HG03045 (cell line): ENCODE results near the gene VGLL2.
A peak's percentile ranks its signal among the peaks of the same experiment; 100 is the strongest.
"Not testable (repeated sequence)": the region's sequence is repeated elsewhere in the genome, so short reads cannot be mapped to it uniquely, and the experiment has no call there.

Experiments
- ATAC-seq: cut with Tn5 transposase; IDR thresholded peaks from one replicate; pipeline ENCODE4 v1.9.1; 2021; ENCODE audit warnings: mild to moderate bottlenecking, moderate library complexity; ENCODE audit not compliant: unreplicated experiment

VGLL2 gene, protein sequence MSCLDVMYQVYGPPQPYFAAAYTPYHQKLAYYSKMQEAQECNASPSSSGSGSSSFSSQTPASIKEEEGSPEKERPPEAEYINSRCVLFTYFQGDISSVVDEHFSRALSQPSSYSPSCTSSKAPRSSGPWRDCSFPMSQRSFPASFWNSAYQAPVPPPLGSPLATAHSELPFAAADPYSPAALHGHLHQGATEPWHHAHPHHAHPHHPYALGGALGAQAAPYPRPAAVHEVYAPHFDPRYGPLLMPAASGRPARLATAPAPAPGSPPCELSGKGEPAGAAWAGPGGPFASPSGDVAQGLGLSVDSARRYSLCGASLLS

DNA sequence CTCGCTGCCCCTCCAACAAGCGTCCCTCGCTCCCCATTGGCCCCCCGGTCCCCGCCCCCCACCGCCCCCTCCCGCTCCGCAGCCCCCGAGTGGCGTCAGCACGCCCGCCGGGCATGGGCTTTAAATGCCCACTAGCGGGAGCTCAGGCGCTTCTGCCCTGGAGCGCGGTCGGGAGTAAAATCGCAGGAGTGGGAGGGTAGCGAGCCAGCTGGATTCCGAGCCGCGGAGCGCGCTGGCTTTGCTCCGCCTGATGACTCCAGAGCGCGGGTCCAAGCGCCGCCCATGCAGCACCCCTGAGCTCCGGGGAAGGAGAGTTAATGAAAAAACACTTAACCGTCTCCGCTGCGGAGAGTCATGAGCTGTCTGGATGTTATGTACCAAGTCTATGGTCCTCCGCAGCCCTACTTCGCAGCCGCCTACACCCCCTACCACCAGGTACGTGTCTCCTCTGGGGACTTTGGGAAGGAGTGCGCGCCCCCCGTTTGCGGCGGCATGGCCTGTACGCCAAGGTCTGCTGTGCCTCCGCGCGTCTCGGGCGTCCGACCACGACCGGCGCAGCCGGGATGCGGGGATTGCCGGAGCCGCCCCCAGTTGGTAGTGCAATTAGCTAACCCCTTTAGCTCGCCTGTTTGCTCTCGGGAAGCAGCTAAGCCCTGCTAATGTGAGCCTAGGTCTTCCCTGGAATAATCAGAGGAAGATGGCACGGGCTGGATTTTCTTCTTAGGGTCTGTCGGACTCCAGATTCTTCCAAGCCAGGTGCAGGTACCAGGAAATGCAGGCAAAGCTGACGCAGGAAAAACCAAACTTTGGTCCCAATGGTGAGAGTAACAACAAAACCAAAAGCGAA is at the start of gene VGLL2:
TSS of gene VGLL2 (plus strand) at position 149 of the 847 bp plus-strand sequence. CDS start at position 355, 206 bp downstream.
- ATAC-seq, result peak; percentile 34

DNA sequence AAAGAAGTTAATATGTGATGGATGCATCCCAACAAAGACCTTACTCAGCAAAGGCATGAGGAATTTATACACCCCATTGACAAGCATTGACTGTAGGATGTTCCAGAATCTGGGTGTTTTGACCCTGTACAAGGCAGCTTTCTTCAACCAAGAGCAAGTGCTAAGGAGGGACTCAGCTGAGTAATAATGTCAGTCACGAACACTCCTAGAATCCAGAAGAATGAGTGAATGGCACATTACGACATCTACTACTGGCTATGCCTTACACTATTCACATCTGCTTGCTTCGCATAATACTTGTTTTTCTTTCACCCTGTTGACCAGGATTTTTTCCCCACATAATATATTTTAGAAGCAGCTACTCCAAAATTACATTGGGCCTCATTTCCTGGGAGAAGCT is 42.5 kb upstream of the VGLL2 start:
- ATAC-seq, result no peak

DNA sequence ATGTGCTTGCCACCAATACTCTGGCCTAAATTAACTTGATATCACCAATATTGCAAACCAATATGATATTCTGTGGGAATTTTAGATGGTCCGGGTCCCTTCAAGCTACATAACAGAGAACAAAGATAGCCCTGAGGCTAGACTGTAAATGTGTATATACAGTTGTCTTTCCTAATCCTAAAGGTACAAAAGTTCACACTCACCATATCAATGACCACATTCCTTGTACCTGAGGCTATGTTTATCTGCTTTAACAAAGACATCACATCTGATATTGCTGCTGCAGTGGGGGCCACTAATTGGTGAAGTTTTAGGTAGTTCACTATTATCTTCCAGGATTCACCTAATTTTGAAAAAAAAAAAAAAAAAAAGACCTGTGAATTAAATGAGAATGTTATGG is 38.6 kb upstream of the VGLL2 start:
- ATAC-seq, result no peak

DNA sequence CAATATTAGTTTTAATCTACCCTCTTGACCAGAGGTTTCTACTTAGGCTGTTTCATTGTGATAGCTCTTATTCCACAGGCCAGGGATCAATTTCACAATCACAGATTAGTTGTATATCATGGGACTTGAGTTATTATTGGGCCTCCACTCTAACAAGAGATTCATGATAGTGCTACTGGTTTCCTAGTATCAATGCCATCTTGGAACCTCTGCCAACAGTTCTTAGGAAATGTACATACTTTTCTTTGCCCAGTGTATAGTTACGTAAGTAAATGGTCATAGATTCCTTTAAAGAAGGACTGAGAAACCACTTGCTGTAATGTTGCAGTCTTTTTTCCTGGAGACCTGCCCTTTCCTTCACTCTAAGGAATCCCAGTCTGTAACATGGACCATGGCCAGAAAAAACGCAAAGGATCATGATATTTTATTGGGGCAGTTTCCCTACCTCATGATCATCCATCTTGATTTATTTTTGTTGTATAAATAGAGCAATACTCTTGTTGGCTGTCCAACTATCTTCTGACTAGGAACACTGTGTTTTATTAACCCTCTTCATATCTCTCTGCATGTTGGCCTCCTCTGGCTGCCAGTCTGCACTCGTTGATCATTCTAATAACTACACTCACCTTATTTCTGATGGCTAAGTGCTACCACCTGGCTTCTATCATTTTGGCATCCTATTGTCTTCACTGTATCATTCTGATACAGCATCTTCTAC is 38.0 kb upstream of the VGLL2 start:
- ATAC-seq, result no peak

DNA sequence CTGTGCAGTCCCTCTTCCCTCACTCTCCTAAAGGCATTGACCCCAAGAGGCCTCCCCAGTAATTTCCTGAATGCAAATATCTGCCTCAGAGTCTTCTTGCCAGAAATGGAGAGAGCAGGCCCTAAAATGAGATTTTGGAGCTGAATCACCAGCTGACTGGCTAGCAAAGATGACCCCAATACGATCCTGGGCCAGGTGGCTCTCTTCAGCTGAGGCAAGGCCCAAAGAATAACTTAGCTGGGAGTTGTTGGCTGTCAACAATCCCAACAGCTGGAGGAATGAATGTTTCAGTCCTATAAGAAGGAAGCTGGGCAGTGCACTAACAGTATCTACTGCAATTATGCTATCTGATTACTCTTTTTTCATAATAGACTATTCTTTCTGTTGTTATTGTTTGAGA is 37.2 kb upstream of the VGLL2 start:
- no peak for ATAC-seq

DNA sequence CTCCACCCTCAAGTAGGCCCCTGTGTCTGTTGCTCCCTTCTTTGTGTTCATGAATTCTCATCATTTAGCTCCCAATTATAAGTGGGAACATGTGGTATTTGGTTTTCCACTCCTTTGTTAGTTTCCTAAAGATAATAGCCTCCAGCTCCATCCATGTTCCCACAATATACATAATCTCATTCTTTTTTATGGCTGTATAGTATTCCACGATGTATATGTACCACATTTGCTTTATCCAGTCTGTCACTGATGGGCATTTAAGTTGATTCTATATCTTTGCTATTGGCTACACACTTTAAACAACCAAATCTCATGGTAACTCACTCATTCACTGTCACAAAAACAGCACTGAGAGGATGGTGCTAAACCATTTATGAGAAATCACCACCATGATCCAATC is 35.5 kb upstream of the VGLL2 start:
- no peak for ATAC-seq

DNA sequence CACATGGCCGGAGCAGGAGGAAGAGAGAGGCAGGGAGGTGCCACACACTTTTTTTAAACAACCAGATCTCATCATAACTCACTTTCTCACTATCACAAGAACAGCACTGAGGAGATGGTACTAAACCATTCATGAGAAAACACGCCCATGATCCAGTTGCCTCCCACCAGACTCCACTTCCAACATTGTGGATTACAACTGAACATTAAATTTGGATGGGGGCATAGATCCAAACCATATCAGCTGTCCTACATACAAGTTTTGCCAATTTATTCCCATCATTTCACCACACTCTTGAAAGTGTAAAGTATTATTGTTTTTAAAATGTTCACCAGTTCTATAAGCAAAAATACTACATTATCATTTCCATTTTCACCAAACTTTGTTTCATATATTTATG is 33.9 kb upstream of the VGLL2 start:
- no peak for ATAC-seq

DNA sequence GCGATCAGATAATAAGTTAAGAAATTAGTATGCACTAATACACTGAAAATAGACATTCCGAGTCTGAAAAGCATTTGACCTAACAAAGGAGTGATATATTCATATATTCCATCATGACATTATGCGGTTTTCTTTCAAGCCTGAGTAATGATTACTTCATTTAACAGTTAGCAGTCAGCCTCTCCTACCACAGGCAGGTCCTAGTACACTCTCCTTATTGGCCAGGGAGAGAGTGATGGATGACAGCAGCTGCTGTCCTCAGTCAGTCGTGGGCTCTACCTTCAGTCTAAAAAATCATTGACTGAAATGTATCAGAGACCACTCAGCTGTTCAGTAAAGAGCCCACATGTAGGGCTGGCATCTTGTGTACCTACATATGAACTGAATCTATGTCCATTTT is 33.2 kb upstream of the VGLL2 start:
- no peak for ATAC-seq

DNA sequence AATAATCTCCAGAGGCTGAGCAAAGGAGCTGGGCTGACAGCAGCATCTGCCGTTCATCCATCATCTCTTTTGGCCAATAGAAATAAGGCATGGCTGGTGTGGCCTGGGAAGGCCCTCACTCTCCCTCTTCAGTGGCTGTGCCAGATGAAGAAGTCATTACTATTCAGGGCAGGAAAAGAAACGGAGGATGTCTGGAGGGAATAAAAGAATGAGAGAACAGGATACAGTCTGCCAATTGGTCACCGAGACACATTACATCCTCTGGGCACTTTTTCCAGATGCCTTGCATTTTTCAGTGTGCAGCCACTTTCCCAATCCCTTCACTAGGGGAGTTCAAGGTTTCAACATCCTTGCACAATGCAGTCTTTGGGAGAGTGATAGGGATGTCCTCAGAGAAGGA is 32.2 kb upstream of the VGLL2 start:
- ATAC-seq, result no peak

DNA sequence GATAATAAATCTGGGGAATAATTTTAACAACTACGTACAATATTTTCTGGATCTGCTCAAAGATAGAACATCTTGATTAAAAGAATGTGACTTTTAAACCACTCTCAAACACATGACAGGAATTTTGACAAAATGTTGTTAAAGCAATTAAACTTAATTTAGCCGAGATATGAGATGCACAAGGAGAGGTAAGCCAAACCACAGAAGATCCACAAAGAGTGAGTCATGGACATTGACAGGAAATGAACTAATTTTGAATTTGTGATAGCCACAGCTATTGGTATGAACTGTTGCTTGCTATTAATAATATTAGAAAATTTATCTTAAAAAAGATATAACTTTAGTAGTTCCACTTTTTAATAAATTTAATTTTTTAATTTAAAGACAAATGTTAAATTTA is 27.8 kb upstream of the VGLL2 start:
- ATAC-seq, result no peak

DNA sequence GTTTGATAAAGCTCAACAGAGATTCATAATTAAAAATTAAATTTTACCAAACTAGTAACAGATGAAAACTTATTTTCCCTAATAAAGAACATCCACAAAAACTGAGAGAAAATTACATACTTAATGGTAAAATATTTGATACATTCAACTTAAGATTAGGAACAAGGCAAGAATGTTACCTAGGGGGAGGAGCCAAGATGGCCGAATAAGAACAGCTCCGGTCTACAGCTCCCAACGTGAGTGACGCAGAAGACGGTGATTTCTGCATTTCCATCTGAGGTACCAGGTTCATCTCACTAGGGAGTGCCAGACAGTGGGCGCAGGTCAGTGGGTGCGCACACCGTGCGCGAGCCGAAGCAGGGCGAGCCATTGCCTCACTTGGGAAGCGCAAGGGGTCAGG is 20.8 kb upstream of the VGLL2 start:
- ATAC-seq, result not testable (repeated sequence)

DNA sequence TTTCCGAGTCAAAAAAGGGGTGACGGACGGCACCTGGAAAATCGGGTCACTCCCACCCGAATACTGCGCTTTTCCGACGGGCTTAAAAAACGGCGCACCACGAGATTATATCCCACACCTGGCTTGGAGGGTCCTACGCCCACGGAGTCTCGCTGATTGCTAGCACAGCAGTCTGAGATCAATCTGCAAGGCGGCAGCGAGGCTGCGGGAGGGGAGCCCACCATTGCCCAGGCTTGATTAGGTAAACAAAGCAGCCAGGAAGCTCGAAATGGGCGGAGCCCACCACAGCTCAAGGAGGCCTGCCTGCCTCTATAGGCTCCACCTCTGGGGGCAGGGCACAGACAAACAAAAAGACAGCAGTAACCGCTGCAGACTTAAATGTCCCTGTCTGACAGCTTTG is 20.4 kb upstream of the VGLL2 start:
- ATAC-seq, result not testable (repeated sequence)

DNA sequence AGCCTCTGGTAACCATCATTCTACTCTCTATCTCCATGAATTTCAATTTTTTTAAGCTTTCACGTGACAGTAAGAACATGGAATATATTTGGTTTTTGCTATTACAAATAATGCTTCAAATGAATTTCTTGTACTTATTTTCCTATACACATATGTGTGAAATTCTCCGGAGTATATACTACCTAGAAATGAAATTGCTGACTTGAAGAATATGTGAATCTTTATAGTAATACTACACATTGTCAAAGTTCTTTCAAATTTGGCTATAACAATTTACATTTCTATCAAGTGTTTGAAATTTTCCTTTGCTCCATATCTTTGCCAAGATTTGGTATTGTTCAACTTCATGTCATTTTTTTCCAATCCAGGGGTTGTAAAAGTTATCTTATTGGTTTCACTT is 11.6 kb upstream of the VGLL2 start:
- ATAC-seq, result no peak

DNA sequence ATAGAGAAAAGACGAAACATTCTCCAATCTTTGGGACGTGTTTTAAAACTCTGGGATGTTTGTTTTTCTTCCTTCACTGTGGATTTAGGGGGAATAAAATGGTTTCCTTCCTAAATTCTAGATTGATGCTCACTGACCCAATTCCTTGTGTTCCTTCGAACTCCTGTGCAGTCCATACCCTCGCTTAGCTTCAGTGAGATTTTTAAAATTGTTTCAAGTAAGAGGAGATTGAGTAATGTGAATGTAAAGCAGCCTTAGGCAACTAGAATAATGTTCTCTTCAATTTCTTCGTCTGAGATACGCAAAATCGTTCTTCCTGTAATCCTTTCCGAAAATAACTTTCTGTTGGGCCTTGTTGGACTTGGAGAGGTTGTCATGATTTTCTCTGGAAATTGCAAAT is 2.6 kb upstream of the VGLL2 start:
- ATAC-seq, result no peak

DNA sequence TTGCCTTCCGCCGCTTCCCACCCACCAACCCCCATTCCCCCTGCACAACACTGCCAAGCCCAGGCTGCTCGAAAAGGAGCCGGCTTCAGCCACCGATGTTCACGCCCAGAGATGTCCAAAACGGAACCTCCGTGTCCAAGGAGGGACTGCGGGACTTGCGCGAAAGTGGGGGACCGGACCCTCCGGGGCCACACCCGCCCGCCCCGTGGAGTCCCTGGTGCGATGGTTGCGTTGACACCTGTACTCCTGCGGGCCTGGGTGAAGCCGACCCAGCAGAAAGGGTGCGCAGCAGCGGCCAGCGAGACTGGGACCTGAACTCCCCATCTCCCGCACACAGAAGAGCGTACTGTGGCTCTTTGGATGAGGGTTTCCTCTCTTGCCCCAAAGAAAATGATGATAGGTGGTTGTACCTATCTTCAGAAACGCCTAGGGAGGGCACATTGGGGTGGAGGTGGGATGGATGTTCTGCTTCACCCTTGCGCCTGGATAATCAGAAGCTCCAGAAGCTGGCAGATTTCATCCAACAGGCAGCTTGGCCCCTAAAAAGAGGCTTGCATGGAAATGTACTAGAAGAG is 1.9 kb upstream of the VGLL2 start:
- ATAC-seq, result no peak

DNA sequence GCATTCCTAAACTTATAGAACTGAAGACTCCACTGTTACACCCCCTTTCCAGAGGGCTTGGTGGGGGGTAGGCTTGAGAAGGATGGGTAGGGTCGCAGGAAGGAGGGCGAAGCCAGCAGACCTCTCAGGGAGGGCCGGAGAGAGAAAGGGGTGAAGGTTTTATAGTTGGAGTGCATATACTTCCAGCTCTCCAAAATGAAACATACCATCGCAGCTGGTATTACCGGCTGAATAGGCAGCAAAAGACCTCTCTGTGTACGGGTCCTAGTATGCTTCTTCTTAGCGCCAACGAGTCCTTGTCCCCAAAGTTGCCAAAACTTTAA is 1.0 kb upstream of the VGLL2 start:
- ATAC-seq, result no peak

DNA sequence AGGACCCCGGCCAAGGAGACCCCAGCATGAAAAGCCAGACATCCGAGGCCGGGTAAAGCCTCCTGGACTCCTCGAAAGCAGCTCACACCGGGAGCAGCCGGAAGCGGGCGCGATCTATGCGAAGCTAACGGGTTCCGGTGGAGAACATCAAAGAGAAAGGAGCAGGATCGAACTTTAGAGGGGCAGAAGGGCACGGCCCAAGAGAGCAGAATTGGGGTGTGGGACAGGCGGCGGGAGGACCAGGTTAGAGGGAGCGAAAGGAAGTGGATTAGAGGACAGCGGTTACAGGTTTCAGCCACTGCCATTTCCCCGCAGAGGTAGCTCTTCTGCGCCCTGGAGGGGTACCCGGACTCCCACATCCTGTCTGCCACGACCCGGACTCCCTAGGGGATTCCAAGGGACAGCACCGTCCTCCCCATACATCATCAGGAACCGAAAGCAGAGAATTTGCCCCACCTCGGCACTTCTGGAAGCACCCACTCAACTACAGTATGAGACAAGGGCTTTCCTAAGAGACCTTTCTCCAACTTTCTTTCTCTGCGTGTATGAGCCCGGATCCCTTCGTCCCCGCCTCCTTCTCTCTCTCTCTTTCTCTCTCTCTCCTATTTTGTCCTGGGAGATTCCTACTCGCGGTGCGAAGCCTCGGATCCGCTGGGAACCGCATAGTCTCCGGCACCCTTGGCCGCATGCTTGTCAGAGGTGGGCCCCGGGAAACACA is 507 bp upstream of the VGLL2 start:
- ATAC-seq, result peak; percentile 53

DNA sequence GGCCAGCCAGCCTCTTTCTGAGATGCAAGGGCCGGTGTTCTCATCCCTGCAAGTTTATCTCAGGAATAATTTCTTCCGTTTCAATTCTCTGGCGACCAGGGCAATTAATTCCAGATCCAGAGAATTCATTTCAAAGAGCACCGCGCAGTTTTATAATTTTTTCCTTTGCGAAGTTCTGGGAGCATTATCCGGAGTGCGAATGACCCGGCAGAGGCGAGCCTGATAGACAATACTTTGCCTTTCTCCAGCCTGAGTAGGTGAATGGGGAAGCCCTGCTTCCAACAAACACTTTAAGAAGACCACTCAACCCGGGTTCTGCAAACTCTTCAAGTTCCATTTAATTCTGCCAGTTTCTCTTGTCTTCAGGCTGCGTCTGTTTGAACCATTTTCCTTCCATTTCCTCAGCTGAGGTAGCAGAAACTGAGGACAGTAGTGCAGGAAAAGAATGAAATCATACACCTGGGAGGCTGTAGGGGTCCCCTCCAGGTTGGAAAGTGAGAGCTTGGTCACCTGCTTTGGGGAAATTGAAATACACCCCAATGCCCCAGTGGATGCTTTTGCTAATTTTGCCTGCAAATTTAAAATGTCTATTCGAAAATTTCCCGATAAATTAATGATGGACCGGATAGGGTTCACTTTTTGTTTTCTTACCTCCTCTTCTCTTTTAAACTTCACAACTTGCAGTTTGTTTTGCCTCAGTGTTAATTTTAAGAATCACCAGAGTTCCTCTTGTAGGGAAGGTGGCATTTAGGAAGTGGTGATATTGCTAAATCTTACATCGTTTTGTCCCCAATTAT is 1.1 kb downstream of the VGLL2 start:
- ATAC-seq, result no peak

DNA sequence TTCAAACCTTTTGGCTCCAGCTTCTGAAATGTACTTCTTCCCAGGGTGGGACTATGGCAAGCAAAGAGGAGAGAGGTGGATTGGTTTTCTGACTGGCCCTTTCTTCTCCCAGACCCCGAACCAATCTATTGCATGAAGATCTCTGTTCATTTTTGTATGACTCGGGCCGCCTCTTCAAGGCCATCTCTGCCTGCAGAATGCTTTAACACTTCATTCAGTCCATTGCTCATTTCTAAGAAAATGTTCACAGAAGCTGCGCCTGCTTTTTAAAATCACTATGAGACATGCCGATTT is 1.6 kb downstream of the VGLL2 start:
- no peak for ATAC-seq
